ENCODE results near the gene FUBP1.

GRCh38 chr1:77953907-77954306 is 25.0 kb downstream of the FUBP1 start:
- TF ChIP-seq CTCF (IDR thresholded peaks at IDR 0.05) (no peak), POLR2A (IDR thresholded peaks at IDR 0.05) (no peak), EP300 (IDR thresholded peaks at IDR 0.05) (no peak)

All from upper lobe of left lung (tissue), 4 donors.